Measurements from ENCODE around the gene TMEM121.

TMEM121 gene

DNA sequence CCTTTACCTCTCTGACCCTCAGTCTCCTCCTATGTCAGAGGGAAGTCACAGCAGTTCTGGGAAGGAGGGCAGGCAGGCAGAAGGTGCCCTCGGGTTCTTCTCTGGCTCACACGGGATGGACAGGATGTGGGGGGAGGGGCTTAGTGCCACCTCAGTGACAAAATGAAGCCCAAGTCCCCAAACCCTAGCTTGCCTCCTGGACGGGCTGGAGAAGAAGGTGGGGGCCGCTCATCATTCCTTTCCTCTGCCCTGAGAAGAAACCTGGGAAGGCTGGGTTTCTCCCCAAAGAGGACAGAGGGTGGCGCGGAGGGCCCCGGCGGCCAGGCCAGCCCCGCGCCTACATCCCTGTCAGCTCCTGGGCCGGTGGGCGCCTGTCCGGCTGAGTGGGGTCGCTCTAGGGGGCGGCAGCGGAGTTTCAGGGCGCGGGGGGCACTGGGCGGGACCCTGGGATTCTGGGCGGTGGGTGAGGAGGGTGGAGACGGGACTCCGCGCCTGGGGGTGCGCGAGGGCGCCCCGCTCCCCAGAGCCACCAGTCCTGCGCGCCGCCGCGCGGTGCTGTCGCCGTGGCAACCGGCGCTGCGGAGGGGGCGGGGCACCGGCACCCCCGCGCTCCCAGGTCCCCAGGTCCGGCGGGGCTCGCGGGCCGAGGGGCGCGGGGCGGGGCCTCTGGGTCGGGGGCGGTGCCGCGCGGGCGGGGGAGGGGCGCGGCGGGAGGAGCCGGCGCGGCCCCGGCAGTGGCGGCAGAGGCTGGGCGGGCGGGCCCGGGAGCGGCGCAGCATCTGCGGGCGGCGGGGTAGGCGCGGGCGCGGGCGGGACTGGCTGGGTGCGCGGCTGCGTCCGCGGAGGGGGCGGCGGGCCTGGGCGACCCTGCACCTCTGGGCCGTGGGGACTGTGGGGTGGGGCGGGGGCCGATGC, at the start of gene TMEM121:
TSS of gene TMEM121 (plus strand) at position 723 of the 915 bp plus-strand sequence. CDS start 2,252 bp downstream, outside the sequence.
- DNase-seq (ENCODE audit: low read depth, low spot score), result no peak

GRCh38 chr14:105476831-105477659, 49.3 kb upstream of the TMEM121 start:
- no peak for DNase-seq (ENCODE audit: low read depth, low spot score)

DNA sequence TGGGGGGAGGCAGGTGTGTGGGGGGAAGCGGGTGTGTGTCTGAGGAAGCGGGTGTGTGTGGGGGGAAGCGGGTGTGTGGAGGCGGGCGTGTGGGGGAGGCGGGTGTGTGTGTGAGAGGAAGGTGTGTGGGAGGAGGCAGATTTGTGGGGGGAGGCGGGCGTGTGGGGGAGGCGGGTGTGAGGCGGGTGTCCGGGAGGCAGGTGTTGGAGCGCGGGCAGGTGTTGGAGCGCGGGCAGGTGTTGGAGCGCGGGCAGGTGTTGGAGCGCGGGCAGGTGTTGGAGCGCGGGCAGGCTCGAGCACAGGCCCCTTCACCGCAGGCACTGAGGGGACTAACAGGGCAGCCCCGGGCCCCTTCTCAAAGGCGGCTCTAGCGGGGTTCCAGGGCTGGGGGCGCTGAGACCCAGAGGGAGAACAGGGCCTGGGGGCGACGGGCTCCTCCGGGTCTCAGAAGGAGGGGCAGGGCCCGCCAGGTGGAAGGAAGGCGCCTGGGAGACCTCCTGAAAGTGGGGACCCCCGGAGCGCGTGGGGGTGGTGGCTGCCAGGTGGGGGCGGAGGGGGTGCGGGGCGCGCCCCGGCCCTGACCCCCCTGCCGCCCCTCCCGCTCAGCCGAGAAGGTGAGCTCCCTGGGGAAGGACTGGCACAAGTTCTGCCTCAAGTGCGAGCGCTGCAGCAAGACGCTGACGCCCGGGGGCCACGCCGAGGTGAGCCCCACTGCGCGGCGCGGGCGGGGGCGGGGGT, 48.6 kb upstream of the TMEM121 start:
- DNase-seq (ENCODE audit: low read depth, low spot score), result no peak

DNA sequence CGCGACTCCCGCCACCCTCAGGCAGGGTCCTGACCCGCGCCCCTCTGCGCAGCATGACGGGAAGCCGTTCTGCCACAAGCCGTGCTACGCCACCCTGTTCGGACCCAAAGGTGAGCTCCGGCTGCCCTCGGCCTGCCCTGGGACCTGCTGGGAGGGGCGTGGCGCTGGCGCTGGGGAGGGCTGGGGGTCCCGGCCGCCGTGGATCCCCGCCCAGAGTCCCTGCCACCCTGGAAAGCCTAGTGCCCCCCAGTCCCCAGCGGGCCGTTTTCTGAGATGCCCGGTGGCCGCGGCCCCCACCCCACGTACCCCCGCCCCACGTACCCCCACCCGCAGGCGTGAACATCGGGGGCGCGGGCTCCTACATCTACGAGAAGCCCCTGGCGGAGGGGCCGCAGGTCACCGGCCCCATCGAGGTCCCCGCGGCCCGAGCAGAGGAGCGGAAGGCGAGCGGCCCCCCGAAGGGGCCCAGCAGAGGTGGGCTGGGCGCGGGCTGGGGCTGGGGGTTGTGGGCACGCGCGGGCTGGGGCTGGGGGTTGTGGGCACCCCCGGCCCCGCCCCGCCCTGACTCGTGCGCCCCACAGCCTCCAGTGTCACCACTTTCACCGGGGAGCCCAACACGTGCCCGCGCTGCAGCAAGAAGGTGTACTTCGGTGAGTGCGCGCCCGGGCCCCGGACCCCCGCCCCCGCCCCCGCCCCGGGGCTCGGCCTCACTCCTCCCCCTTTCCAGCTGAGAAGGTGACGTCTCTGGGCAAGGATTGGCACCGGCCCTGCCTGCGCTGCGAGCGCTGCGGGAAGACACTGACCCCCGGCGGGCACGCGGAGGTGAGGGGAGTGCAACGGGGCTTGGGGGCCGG, 47.8 kb upstream of the TMEM121 start:
- DNase-seq (ENCODE audit: low read depth, low spot score), result no peak

DNA sequence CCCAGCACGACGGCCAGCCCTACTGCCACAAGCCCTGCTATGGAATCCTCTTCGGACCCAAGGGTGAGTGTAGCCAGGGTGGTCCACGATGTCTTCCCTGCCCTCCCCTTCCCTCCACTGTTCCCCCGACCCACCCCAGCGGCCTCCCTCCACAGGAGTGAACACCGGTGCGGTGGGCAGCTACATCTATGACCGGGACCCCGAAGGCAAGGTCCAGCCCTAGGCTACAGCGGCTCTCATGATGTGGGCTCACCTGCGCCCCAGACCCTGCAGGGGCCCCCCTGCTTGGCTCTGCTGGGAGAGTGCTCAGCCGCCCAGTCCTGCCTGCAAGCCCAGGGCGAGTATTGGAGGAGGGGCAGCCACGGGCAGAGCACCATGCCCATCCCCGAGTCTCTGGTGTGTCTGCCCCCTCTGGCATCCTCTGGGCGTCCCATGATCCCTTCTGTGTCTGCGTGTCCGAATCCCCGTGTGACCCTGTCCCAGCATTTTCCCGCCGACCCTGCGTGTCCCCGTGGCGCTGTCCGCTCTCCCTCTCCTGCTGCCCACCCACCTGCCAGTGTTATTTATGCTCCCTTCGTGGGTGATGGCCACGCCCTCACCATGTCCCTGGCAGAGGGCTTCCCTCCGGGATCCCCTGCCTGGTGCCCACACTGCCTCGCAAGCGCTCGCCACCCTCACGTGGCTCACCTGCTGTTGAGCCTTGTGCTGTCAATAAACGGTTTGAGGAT, 46.8 kb upstream of the TMEM121 start:
- no peak for DNase-seq (ENCODE audit: low read depth, low spot score)

- DNase-seq (ENCODE audit: low read depth, low spot score), result no peak
These were observed 46.1 kb upstream of the TMEM121 start for GRCh38 chr14:105480199-105480746.

DNA sequence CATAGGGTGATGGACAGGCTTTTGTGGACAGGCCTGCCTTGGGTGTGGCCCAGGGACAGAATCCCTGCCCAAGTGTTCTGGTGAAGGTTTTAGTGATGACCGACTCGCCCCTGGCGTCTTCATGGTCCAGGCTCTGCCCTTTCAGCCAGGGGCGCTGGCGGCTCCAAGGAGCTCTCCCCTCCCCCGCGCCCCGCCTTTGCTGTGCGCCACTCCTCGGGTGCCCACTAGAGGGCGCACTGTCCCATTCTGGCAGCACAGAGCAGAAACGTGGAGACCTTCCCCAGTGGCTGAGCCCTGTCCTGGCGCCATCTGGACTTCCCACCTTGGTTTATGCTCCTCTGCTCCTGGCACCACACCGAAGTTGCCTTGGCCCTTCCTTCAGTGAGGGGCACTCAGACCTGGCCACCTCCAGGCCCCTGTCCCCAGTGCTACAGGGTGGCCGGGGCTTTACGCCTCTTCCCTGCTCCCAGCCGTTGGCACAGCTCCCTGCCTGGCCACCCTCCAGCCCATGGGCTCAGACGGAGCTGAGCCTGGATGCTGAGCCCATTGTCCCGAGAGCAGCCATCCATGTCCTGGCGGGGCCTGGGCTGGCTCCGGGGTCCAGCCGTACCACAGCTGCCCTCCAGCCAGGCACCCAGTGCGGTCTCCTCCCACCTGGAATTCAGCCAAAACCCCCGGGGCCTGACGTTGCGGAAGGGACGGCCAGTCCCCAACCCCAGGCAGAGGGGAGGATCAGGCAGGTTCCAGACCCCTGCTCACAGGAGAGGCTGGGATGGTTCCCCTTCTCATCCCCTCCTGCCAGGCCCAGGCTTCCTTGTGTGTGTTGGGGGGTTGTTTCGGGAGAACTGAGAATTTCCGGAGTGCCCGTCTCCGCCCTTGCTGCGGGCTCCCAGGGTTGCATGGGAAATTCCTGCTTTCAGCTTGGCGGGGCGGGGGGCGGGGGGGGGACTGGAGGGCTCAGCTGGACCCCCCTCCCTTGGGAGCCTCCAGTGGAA, 45.3 kb upstream of the TMEM121 start:
- DNase-seq (ENCODE audit: low read depth, low spot score), result no peak

GRCh38 chr14:105481886-105482457, 44.4 kb upstream of the TMEM121 start:
- DNase-seq (ENCODE audit: low read depth, low spot score), result no peak

- DNase-seq (ENCODE audit: low read depth, low spot score), result no peak
These were observed 43.8 kb upstream of the TMEM121 start for GRCh38 chr14:105482486-105483110.

DNA sequence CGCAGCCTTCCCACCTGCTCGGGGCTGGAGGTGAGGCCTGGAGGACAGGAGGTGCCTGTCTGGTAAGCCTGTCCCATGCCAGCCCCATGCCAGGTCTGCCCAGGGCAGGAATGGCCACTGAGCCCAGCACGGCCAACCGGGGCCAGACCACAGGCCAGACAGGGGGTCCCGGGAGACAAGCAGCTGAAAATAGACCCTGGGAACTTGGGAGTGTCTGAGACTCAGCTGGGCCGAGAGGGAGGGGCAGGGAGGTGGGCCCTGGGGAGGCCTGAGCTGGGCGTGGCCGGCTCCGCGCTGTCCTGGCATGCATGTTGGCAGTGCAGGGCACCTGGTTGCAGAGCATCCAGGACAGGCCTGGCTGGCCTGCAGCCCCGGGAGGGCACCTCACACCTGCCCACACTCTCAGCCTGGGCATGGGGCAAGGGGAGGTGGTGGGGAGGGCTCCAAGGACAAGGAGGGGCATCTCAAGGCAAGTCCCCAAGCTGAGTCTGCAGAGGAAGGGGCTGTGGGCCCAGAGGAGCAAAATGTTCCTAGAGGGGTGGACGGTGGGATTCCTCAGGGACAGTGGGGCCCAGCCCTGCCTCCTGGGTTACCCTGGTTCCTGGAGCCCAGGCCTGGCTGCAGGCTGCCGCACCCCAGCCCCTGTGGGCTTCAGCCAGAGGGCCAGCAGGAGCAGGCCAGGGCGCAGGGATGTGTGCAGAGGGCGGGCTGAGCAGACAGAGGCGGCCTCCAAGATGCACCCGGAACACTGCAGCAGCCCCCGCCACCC, 42.9 kb upstream of the TMEM121 start:
- DNase-seq (ENCODE audit: low read depth, low spot score), result no peak

DNA sequence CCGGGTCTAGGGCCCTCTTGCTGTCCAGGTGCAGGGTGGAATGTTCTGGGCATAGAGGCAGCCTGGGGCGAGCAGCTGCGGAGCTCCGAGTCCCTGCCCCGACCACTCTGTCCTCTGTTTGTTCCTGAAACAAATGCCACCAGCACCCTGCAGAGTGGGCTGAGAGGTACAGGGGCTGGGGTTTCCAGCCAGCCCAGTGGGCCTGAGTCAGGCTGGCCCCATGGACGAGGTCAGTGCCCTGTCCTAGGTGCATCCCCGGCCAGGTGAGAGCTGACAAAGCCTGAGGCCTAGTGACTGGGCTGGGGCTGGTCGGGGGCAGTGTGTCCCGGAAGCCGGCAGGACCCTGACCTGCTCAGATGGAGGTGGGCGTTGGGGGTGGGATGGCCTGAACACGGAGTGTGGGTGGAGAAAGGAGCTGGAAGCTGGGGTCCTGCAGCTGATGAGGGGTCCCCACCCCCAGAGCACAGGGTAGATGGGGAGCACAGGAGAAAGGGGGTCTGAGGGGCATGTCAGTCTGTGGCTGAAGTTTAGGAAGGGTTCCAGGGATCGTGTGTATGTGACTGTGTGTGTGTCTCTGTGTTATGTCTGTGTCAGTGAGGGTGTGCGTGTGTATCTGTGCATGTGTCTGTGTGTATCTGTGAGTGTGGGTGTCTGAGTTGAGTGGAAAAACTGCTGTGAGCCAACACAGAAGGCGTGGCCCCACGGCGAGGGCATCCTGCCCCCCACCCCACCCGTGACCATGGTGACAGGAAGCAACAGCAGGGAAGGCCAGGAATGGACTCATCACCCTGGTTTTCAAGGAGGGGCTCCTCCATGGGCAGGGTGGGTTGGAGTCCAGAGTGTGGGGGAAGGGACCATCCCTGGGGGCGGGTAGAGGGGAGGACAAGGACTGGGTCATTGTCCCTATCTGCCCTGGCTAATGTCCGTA, 42.0 kb upstream of the TMEM121 start:
- DNase-seq (ENCODE audit: low read depth, low spot score), result no peak

- DNase-seq (ENCODE audit: low read depth, low spot score), result no peak
These were observed 41.4 kb upstream of the TMEM121 start for GRCh38 chr14:105484997-105485393.

DNA sequence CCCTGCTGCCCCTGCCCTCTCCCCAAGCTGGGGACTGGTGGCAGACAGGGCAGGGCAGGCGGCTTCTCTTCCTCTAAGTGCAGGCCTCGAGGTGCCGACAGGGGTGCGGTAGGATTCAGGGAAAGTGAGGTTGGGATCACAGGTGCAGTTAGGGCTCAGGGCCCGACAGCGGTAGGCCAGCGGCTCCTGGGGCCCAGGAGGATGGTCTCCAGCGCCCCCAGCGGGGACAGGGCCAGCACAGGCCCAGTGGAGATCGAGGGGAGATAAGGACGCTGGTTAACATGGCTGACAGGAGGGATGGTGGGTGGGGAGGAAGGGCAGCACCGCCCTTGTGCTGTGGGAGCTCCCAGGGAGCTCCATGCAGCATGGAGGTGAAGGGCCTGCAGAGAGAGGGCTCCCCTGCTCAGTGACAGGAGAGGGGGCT, 40.6 kb upstream of the TMEM121 start:
- no peak for DNase-seq (ENCODE audit: low read depth, low spot score)

DNA sequence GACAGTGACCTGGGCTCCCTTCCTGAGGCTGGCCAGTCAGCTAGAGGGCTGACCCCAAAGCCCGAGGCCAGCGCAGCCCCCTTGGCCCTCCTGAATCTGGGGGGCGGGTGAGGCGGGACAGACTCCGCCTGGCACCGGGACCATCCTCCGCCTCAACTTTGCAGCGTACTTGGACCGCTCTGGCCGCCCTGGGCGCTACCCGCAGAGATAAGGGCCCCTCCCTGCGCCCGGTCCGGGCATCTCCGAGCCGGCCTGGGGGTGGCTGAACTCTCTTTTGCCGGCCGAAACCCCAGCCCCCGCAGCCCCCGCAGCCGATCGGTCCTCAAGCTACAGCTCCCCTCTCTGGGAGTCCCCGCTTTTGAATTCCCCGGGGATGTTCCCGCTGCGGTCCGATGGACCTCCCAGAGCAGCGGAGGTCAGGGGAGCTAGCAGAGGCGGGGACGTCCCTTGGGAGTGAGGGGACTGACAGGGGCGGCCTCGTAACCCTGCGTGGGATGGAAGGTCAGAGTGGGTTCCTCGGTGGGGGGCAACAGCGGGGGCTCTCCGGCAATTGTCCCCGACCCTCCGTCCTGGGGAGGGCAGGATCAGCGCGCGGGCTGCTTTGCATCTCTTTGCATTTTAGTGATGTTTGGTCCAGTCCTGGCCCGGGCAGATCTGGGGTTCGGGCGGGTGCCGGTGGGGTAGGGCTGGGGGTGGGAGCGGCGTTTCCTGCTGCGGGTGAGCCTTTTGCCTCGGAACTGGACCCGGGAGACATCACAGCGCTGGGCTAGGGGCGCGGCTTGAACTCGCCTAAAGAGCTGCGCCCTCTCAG, 40.0 kb upstream of the TMEM121 start, which contains the start of gene CRIP1:
TSS of gene CRIP1 (plus strand) at position 724 of the 811 bp plus-strand sequence. CDS start 374 bp downstream, outside the sequence.
- no peak for DNase-seq (ENCODE audit: low read depth, low spot score)

GRCh38 chr14:105486974-105487448, 39.4 kb upstream of the TMEM121 start:
- no peak for DNase-seq (ENCODE audit: low read depth, low spot score)

Data from iPS DF 19.7 (cell line).